CD4-positive, alpha-beta T cell treated with Interleukin-2 at 100 ng/mL for 4 hours (primary cell): ENCODE results near the gene GPR33.
"Not testable (repeated sequence)": the region's sequence is repeated elsewhere in the genome, so short reads cannot be mapped to it uniquely, and the experiment has no call there.

Source experiments
- DNase-seq: peaks from one replicate; pipeline ENCODE4 v3.0.0-alpha.2; 2020; ENCODE audit warnings: low spot score

Gene GPR33

GRCh38 chr14:31487886-31488285, at the start of gene GPR33:
GPR33 (minus strand) TSS chr14:31488039; CDS start chr14:31483965, 4,074 bp downstream.
- no peak for DNase-seq

GRCh38 chr14:31536201-31536960, 48.5 kb upstream of the GPR33 start:
- no peak for DNase-seq

- no peak for DNase-seq
These were observed 42.3 kb upstream of the GPR33 start for GRCh38 chr14:31530136-31530535.

GRCh38 chr14:31529053-31529452, 41.2 kb upstream of the GPR33 start:
- no peak for DNase-seq

GRCh38 chr14:31527546-31527945, 39.7 kb upstream of the GPR33 start:
- no peak for DNase-seq

GRCh38 chr14:31527087-31527486, 39.2 kb upstream of the GPR33 start:
- DNase-seq: no peak

GRCh38 chr14:31510855-31511254, 23.0 kb upstream of the GPR33 start:
- DNase-seq: no peak

- peak; percentile 11 for DNase-seq
These were observed 22.4 kb upstream of the GPR33 start for GRCh38 chr14:31510222-31510621.

- DNase-seq: no peak
These were observed 20.3 kb upstream of the GPR33 start for GRCh38 chr14:31508135-31508534.

- DNase-seq: no peak
These were observed 17.6 kb upstream of the GPR33 start for GRCh38 chr14:31505411-31505810.

GRCh38 chr14:31501870-31502269, 14.0 kb upstream of the GPR33 start:
- no peak for DNase-seq

- no peak for DNase-seq
These were observed 5.1 kb upstream of the GPR33 start for GRCh38 chr14:31492759-31493498.

GRCh38 chr14:31489691-31490090, 1.9 kb upstream of the GPR33 start:
- DNase-seq: no peak

- DNase-seq: no peak
These were observed 1.1 kb downstream of the GPR33 start for GRCh38 chr14:31486764-31487163.

- DNase-seq: no peak
These were observed 3.1 kb downstream of the GPR33 start for GRCh38 chr14:31484754-31485153.

- no peak for DNase-seq
These were observed 7.7 kb downstream of the GPR33 start for GRCh38 chr14:31480156-31480555.

- no peak for DNase-seq
These were observed 8.8 kb downstream of the GPR33 start for GRCh38 chr14:31479027-31479426.

GRCh38 chr14:31477248-31477647, 10.6 kb downstream of the GPR33 start:
- DNase-seq: no peak

GRCh38 chr14:31476131-31476866, 11.5 kb downstream of the GPR33 start:
- DNase-seq: no peak

GRCh38 chr14:31466554-31466953, 21.3 kb downstream of the GPR33 start:
- DNase-seq: no peak

- no peak for DNase-seq
These were observed 22.7 kb downstream of the GPR33 start for GRCh38 chr14:31465111-31465510.

GRCh38 chr14:31462450-31462849, 25.4 kb downstream of the GPR33 start:
- not testable (repeated sequence) for DNase-seq

GRCh38 chr14:31461545-31461944, 26.3 kb downstream of the GPR33 start:
- no peak for DNase-seq
